Endometrial microvascular endothelial cells (primary cell): ENCODE measurements around the gene SAYSD1. TPM values are rescaled to one million over a fixed set of nuclear protein-coding genes. Genes with fewer than 3 reads are reported as not detected.

Experiments
- in situ Hi-C: cut with HindIII; loops from 2 replicates; pipeline ENCODE4 v1.10.0; 2017; ENCODE audit warnings: low sequenced_read_pairs, low pct_unique_long_range_greater_than_20kb; ENCODE audit errors: inconsistent ontology term
- total RNA-seq: library from RNA; depleted of rRNA; stranded (reverse); fragments of >200 nt; gene quantifications from one replicate; pipeline ENCODE4 v1.2.3, GENCODE V29; 2015; ENCODE audit errors: inconsistent ontology term

The SAYSD1 gene
- total RNA-seq, 1 donor from 2014 or later = 17.8 TPM

GRCh38 chr6:39113788-39114187, 1.2 kb downstream of the SAYSD1 start:
- in situ Hi-C loops = no loop called here

- in situ Hi-C loops = no loop called here
These were observed 3.7 kb downstream of the SAYSD1 start for GRCh38 chr6:39111280-39111679.

DNA sequence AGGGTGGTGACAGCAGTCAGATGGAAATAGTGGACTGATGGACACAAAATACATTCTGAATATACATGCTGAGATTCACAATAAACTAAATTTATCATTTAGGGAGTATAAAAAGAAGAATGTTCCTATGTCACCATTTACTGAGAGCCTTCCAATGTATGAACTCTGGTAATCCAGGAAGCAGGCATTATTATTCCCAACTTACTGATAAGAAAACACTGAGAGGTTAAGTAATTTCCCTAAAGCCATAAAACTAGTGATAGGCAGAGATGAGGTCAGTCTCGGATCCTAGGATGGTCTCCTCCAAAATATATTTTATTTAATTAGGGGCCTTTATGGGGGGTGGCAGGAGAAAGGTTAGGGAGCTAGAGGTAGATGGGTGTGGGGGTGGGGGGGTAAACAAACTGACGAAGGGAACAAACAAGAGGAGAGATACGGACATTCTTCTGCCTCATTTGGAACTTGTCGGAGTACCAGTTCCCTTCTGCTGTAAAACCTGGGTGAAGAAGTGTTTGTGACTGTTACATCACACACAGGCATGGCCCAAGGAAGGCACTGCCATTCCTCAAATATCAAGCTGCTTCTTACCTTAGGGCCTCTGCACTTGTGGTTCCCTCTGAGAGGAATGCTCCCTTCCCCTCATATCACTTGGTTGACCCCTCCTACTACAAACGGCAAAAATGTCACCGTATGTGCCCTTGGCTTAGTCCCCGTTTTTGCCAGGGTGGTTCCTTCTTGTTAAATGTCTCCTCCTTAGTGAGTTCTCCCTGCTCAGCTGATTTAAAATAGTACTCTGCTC, 6.7 kb downstream of the SAYSD1 start:
- in situ Hi-C loops = no loop called here

DNA sequence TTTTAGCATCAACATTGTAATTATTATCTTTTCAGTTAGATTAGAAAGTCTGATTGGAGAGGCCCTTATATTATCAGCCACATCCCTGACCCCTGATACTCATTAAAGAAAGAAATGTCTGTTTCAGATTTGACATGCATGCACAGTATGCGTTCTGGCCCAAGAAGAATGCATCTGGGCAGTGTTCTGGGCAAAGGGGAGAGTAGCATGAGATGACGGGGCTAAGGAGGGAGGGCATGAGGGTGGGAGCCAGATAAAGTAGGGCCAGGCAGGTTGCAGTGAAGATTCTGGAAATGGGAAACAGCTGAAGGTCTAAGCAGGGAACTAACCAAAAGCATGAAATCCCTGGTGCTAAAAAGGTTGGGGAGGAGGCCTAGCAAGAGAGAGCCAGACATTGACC, 7.3 kb downstream of the SAYSD1 start:
- in situ Hi-C loops = no loop called here

DNA sequence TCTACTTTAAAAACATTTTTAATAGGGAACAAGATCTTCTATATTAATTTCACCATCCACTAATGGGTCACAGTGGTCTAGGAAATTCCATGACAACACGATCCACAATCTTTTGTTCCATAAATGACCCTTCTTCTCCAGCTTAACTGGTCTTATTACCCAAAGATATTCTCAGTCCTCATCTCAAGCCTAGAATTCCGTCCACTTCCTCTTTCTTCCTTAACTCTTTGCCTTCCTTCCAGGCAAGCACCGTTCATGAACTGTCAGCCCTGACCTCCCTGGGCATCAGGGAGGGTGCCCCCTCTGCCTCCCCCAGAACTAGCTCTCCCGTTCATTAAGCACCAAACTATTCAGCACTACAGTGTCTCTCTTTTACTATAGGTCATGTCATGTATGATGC, 8.0 kb downstream of the SAYSD1 start:
- in situ Hi-C loops = no loop called here

DNA sequence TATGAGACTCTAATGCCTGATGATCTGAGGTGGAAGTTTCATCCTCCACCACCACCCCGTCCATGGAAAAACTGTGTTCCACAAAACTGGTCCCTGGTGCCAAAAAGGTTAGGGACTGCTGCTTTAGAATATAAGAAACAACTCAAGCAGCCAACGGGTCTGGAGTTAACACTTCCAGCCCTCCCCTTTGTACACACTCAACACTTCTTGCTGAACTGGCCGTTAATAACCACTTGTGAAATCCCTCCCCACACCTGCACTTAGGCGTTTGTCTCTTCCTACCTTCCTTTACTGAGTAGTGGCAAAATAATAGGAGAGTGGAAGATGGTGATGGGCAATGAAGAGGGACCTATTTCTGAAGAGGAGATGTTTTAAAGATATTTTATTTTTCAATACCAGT, 10.5 kb downstream of the SAYSD1 start:
- in situ Hi-C loops = no loop called here

- in situ Hi-C loops = no loop called here
These were observed 12.2 kb downstream of the SAYSD1 start for GRCh38 chr6:39102821-39103136.

DNA sequence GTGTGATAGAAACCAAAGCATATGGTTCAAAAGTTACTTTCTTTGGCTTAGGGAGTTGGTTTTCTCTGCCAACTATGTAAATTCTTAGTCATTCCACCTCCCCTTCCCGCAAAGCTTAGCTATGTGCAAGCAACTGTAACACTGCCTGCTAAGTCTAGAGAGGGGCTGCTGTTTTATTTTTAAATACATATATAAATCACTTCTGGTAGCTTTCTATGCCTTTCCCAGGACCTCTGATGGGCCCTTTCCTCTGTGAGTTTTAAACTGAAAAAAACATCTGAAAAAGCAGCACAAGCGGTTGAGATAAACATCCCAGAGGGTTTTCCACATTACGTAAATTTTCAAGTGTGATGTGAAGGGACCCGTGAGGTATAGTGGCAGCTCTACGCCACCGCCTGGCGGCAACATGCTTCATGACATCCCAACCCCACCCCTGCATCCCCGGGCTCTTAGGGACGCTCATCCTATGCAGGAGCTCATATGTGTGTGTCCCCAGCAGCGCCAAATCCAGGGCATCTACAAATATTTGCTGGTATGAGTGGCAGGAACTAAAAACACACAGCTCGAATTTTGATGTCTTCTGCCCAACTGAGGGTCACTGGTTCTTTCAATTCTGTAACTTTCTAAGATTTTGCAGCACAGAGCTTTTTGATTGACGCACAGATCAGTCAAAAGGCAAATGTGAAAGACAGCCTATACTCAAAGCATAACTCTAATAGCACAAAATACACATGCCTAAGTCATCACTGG, 12.7 kb downstream of the SAYSD1 start:
- in situ Hi-C loops = no loop called here

DNA sequence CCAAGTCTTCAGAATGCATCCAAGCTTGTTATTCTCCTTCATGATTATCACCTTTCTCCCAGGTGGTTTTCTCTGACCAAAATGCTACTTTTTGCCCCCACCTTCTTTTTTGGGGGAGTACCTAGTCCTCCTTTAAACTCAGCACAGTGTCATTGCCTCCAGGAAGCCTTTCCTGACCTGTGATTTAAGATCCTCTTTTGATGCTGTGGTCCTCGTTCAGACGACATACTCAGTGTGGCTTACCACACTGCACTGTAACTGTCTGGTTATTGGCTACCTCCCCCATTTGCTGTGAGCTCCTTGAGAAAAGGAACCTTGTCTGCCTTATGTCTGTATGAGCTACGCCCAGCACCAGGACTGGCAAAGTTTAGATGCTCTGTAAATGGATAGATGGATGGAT, 14.6 kb downstream of the SAYSD1 start:
- in situ Hi-C loops = no loop called here

DNA sequence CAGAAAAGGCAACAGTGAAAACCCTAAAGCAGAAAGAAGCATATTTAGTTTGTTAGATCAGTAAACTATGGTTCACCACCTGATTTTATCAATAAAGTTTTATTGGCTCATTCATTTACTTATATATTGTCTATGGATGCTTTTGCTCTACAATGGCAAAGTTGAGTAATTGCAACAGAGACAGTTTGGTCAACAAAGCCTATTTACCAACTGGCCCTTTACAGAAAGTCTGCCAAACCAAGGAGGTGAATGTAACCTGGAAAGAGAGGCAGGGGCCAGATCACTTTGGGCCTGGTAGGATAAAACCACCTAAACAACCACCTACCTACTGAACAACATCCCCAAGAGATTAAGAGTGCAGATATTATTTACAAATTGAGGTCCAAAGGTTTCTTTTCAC, 19.4 kb downstream of the SAYSD1 start:
- in situ Hi-C loops = no loop called here

DNA sequence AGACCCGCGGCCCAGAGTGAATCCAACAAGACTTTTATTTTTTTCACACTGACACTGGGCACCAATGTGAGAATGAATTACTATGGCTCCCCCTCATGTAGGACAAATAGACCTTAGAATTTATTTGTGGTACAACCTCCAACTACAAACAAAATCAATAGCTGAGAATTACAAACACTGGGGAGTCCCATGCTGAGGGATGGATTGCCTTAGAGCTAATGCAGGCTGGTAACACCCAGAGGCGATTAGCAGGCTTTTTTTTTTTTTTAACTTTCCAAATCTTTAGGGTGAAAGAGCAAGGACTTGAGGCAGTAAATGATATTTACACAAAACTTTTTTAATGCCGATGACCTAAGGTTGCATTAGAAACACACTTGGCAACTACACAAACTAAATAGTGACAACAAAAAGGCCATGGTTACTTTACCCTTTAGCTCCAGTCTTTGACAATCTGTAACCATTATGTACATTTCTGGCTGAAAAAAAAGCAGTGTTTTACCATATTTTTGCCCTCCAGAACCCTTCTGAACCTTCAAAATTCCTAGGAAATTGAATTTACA, 21.8 kb downstream of the SAYSD1 start:
- in situ Hi-C loops = no loop called here

DNA sequence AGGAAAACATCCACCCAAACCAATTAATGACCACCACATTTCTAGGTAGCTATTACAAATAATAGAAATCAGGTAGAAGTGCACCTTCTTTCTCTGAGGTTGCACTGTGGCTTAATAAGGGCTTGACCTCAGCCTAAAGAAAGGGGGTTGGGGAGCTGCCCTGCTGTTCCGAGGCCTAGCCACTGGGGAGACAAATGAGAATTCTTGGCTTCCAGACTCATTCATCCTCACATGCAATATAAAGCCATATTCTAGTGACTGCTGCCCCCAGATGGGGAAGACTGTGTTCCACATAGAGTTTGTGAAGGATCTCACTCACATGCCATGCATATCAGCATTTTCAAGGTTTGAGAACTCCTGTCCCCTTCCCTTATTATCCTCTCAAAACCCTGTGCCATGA, 22.9 kb downstream of the SAYSD1 start:
- in situ Hi-C loops = no loop called here

GRCh38 chr6:39091220-39091619, 23.8 kb downstream of the SAYSD1 start:
- in situ Hi-C loops = no loop called here

- in situ Hi-C loops = no loop called here
These were observed 24.9 kb downstream of the SAYSD1 start for GRCh38 chr6:39090036-39090435.

GRCh38 chr6:39088331-39088730, 26.7 kb downstream of the SAYSD1 start:
- in situ Hi-C loops = no loop called here

DNA sequence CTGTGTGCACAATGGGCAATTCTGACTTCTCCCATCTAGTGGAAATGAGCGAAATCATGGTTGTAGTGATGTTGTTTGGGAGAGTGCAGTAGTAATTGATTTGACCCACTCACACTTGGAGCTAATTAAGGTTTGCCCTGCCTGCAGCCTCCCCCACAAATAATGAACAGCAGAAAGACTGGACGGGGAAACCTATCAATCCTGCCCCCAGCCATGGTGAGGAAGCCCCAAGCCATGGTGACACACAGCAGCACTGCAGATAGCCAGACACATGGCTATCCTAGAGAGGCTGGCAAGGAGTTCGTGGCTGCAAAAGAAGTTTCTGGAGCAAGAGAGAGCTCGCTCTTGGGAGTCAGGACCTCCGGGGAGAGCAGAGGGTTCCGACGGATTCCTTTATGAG, 27.8 kb downstream of the SAYSD1 start:
- in situ Hi-C loops = no loop called here

DNA sequence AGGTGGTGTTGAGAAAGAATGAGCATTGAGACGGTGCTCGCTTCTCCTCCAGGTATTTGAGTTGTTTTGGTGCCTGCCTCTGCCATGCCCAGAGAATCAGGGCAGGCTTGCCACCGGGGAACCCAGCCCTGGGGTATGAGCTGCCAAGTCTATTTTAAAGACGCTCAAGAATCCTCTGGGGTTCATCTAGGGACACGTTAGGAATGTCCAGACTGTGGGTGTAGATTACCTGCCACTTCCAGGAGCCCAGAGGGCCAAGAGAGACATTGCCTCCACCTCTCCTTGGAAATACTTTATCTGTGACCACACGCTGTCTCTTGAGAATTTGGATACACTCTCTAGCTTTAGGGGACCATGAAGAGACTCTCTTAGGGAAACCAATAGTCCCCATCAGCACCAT, 28.3 kb downstream of the SAYSD1 start:
- in situ Hi-C loops = no loop called here

GRCh38 chr6:39086294-39086693, 28.7 kb downstream of the SAYSD1 start:
- in situ Hi-C loops = no loop called here

- in situ Hi-C loops = no loop called here
These were observed 29.7 kb downstream of the SAYSD1 start for GRCh38 chr6:39085129-39085797.

- in situ Hi-C loops = no loop called here
These were observed 30.5 kb downstream of the SAYSD1 start for GRCh38 chr6:39084506-39084905.
